GM12872 (cell line): ENCODE measurements around the gene SAFB2.

Source experiments
- CTCF ChIP-seq: IDR thresholded peaks from 3 replicates; pipeline ENCODE4 v1.5.1; 2011; ENCODE audit warnings: low read depth, mild to moderate bottlenecking, low read length, moderate library complexity; ENCODE audit not compliant: insufficient read depth

Gene SAFB2

GRCh38 chr19:5603626-5604025 is 18.9 kb downstream of the SAFB2 start:
- no peak for TF ChIP-seq CTCF

- TF ChIP-seq CTCF = no peak
Measured at GRCh38 chr19:5600797-5601196, 21.8 kb downstream of the SAFB2 start.

- no peak for TF ChIP-seq CTCF
Measured at GRCh38 chr19:5595745-5596144, 26.8 kb downstream of the SAFB2 start.

- TF ChIP-seq CTCF = no peak
Measured at GRCh38 chr19:5595129-5595528, 27.4 kb downstream of the SAFB2 start.

- TF ChIP-seq CTCF = no peak
Measured at GRCh38 chr19:5594521-5594950, 28.0 kb downstream of the SAFB2 start.

GRCh38 chr19:5593343-5594255 is 29.0 kb downstream of the SAFB2 start:
- TF ChIP-seq CTCF = no peak

- TF ChIP-seq CTCF = no peak
Measured at GRCh38 chr19:5592531-5593342, 29.8 kb downstream of the SAFB2 start.
